ENCODE results near the gene MACROH2A2.

The MACROH2A2 gene

DNA sequence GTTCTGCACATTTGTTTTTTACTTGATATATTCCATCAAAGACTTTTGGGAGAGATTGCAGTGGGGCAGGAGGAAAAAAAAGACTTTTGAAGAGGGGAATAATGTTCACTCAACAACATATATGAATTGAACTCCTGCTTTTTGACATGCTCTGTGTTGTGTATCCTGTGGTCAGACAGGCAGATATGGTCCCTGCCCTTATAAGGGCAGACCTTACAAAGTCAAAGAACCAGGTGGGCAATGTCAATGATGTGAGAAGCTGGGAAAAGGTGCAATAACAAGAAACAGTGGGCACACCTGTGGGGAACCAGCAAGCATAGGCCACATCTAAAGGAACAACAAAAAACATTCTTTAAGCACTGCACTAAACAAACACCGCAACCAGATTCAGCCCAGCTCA lies 71.8 kb downstream of the MACROH2A2 start:
- H3K36me3 ChIP-seq (ENCODE audit: control insufficient read depth in 1 of 2, insufficient read depth in 2 of 2, low read depth in 1 of 2, low read length in 2 of 2) = peaks cover 29 to 63% of the 10 kb centered on the region in 2 experiments
- no peak overlapping the region for H3K23ac ChIP-seq (ENCODE audit: low read length in 2 of 2)
- no peak overlapping the region for H3K14ac ChIP-seq (ENCODE audit: low read length in 2 of 2)
- no peaks in the 10 kb centered on the region for H3K9me3 ChIP-seq (ENCODE audit: control insufficient read depth, low read length)
- H2BK120ac ChIP-seq (ENCODE audit: low read depth, low read length) = no peak overlapping the region
- H3K4me2 ChIP-seq (ENCODE audit: low read length, poor library complexity, severe bottlenecking) = no peak overlapping the region
- no peak overlapping the region for H3K9ac ChIP-seq (ENCODE audit: low read length)
- H4K91ac ChIP-seq (ENCODE audit: low read length) = no peak overlapping the region
- no peak overlapping the region for H4K8ac ChIP-seq (ENCODE audit: low read length)
- peaks cover 3% of the 10 kb centered on the region for H3K79me1 ChIP-seq (replicated peaks; ENCODE audit: low read length, poor library complexity, severe bottlenecking)
- H3K18ac ChIP-seq (ENCODE audit: low read depth in 1 of 2, low read length in 2 of 2) = no peak overlapping the region
- H2BK12ac ChIP-seq (ENCODE audit: low read length in 2 of 2) = no peak overlapping the region
- H2BK5ac ChIP-seq (ENCODE audit: low read depth, low read length, poor library complexity, severe bottlenecking) = no peak overlapping the region
- H3K4me3 ChIP-seq (ENCODE audit: insufficient read depth in 1 of 2, low read depth in 1 of 2, low read length in 2 of 2) = no peak overlapping the region
- no peak overlapping the region for H3K4ac ChIP-seq (ENCODE audit: low read depth in 1 of 2, low read length in 2 of 2)
- H3K27ac ChIP-seq (ENCODE audit: low read length, poor library complexity, severe bottlenecking) = no peak overlapping the region
- peaks cover 7% of the 10 kb centered on the region for H3K4me1 ChIP-seq (ENCODE audit: control insufficient read depth, insufficient read depth, low read depth, low read length)
- DNase-seq = no peak
- H2BK15ac ChIP-seq (ENCODE audit: low read depth, poor library complexity, severe bottlenecking) = no peak overlapping the region
- H2AK5ac ChIP-seq (ENCODE audit: low read length, severe bottlenecking) = no peak overlapping the region
- no peaks in the 10 kb centered on the region for H3K27me3 ChIP-seq (ENCODE audit: control insufficient read depth in 1 of 2, insufficient read depth in 1 of 2, low read length in 2 of 2)
- H2AFZ ChIP-seq (ENCODE audit: low read depth, low read length) = no peak overlapping the region
- 83% methylated on average over 1 of the region's 1 CpG for WGBS

DNA sequence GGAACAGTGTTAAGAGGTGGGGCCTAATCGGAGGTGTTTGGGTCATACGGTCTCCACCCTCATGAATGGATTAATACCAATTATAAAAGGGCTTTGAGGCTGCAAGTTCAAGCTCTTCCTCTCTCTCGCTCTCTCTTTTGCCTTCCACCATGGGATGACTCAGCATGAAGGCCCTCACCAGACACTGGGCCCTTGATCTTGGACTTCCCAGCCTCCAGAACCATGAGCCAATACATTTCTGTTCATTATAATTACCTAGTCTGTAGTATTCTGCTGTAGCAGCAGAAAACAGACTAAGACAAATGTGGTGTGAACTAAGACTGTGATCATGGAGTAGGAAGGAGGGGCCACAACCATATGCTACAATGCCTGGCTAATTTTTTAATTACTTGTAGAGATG lies 72.3 kb downstream of the MACROH2A2 start:
- Histone ChIP-seq H3K4me3 (ENCODE audit: insufficient read depth in 1 of 2, low read depth in 1 of 2, low read length in 2 of 2) (no peak overlapping the region), H2BK15ac (ENCODE audit: low read depth, poor library complexity, severe bottlenecking) (no peak overlapping the region), H2BK5ac (ENCODE audit: low read depth, low read length, poor library complexity, severe bottlenecking) (no peak overlapping the region), H3K4ac (ENCODE audit: low read depth in 1 of 2, low read length in 2 of 2) (no peak overlapping the region), H3K79me1 (replicated peaks; ENCODE audit: low read length, poor library complexity, severe bottlenecking) (peaks cover 3% of the 10 kb centered on the region), H4K91ac (ENCODE audit: low read length) (no peak overlapping the region), H3K4me1 (ENCODE audit: control insufficient read depth, insufficient read depth, low read depth, low read length) (peaks cover 7% of the 10 kb centered on the region), H3K18ac (ENCODE audit: low read depth in 1 of 2, low read length in 2 of 2) (no peak overlapping the region), H3K27ac (ENCODE audit: low read length, poor library complexity, severe bottlenecking) (no peak overlapping the region), H3K9me3 (ENCODE audit: control insufficient read depth, low read length) (no peaks in the 10 kb centered on the region), H3K36me3 (ENCODE audit: control insufficient read depth in 1 of 2, insufficient read depth in 2 of 2, low read depth in 1 of 2, low read length in 2 of 2) (peaks cover 26 to 61% of the 10 kb centered on the region in 2 experiments), H3K23ac (ENCODE audit: low read length in 2 of 2) (no peak overlapping the region), H2AFZ (ENCODE audit: low read depth, low read length) (no peak overlapping the region), H2BK120ac (ENCODE audit: low read depth, low read length) (no peak overlapping the region), H4K8ac (ENCODE audit: low read length) (no peak overlapping the region), H3K9ac (ENCODE audit: low read length) (no peak overlapping the region), H2AK5ac (ENCODE audit: low read length, severe bottlenecking) (no peak overlapping the region), H3K4me2 (ENCODE audit: low read length, poor library complexity, severe bottlenecking) (no peak overlapping the region), H3K14ac (ENCODE audit: low read length in 2 of 2) (no peak overlapping the region), H2BK12ac (ENCODE audit: low read length in 2 of 2) (no peak overlapping the region), H3K27me3 (ENCODE audit: control insufficient read depth in 1 of 2, insufficient read depth in 1 of 2, low read length in 2 of 2) (no peaks in the 10 kb centered on the region)
- WGBS = 90% methylated on average over 3 of the region's 3 CpGs
- DNase-seq = no peak

DNA sequence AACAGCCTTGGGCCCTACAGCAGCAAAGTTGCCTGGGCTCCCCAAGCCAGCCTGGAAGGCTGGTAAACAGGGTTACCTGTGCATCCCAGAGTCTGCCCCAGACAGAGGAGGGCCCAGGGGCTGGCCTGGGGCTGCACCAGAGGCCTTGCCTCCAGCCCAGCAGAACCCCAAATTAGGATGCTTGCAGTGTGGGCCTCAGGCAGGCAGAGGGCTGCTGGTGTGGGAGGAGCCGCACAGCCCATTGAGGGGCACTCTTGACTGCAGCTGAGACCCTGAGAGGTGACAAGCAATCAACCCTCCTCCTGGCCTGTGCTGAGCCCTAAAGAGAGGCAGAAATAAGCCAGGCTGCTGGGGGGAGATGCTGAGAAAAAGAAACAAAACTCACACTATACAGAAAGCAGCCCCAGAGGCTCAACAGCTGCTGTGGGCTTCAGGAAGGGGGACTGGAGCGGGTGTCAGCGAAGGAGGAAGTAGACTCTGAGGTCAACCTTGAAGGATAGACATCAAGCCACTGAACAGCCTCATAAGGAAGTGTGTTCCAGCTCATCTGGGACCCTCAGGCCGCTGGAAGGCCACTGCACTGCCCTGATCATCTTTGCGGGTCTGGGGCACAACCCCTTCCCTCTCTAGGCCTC lies 73.4 kb downstream of the MACROH2A2 start:
- no peak overlapping the region for H4K91ac ChIP-seq (ENCODE audit: low read length)
- no peak overlapping the region for H3K14ac ChIP-seq (ENCODE audit: low read length in 2 of 2)
- no peak overlapping the region for H2AFZ ChIP-seq (ENCODE audit: low read depth, low read length)
- H3K23ac ChIP-seq (ENCODE audit: low read length in 2 of 2) = no peak overlapping the region
- H2BK5ac ChIP-seq (ENCODE audit: low read depth, low read length, poor library complexity, severe bottlenecking) = no peak overlapping the region
- no peak overlapping the region for H3K27ac ChIP-seq (ENCODE audit: low read length, poor library complexity, severe bottlenecking)
- no peak overlapping the region for H3K9ac ChIP-seq (ENCODE audit: low read length)
- no peaks in the 10 kb centered on the region for H3K27me3 ChIP-seq (ENCODE audit: control insufficient read depth in 1 of 2, insufficient read depth in 1 of 2, low read length in 2 of 2)
- DNase-seq = no peak
- H3K4me2 ChIP-seq (ENCODE audit: low read length, poor library complexity, severe bottlenecking) = no peak overlapping the region
- H3K18ac ChIP-seq (ENCODE audit: low read depth in 1 of 2, low read length in 2 of 2) = no peak overlapping the region
- no peak overlapping the region for H4K8ac ChIP-seq (ENCODE audit: low read length)
- H3K4ac ChIP-seq (ENCODE audit: low read depth in 1 of 2, low read length in 2 of 2) = no peak overlapping the region
- no peak overlapping the region for H2BK120ac ChIP-seq (ENCODE audit: low read depth, low read length)
- H2BK12ac ChIP-seq (ENCODE audit: low read length in 2 of 2) = no peak overlapping the region
- WGBS = 94% methylated on average over 5 of the region's 5 CpGs
- H3K4me3 ChIP-seq (ENCODE audit: insufficient read depth in 1 of 2, low read depth in 1 of 2, low read length in 2 of 2) = no peak overlapping the region
- H2BK15ac ChIP-seq (ENCODE audit: low read depth, poor library complexity, severe bottlenecking) = no peak overlapping the region
- no peak overlapping the region for H2AK5ac ChIP-seq (ENCODE audit: low read length, severe bottlenecking)
- peaks cover 15 to 54% of the 10 kb centered on the region in 2 experiments for H3K36me3 ChIP-seq (ENCODE audit: control insufficient read depth in 1 of 2, insufficient read depth in 2 of 2, low read depth in 1 of 2, low read length in 2 of 2)
- peaks cover 7% of the 10 kb centered on the region for H3K4me1 ChIP-seq (ENCODE audit: control insufficient read depth, insufficient read depth, low read depth, low read length)
- H3K9me3 ChIP-seq (ENCODE audit: control insufficient read depth, low read length) = no peaks in the 10 kb centered on the region
- H3K79me1 ChIP-seq (replicated peaks; ENCODE audit: low read length, poor library complexity, severe bottlenecking) = peaks cover 3% of the 10 kb centered on the region

DNA sequence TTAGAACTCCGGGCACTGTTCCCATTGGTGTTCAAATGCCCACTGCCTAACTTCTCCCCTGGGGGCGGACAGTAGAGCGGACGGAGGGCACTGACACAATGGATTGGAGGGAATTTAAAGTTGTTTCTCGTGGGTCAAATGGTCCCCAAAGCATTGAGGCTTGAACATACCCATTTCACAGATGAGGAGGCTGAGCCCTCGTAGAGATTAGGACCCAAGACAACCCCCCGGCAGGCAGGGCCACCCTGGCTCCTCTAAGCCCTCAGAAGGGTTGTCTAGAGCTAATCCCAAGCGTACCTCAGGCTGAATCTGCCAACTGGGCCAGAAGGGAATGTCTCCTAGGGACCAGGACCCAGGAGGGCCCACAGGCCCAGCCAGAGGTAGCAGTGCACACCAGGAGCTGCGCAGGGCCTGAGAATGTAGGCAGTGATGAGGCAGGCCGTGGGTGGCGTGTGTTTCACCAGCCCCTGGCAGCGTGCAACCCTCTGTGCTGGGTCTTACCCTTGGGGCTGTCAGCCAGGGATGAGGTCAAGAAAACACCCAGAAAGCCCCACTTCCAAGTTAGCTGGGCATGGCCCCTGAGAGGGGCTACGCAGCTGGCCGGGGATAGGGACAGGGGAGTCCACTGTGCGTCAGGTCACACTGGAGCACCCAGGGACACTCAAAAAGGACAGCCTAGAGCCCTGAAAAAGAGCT lies 74.2 kb downstream of the MACROH2A2 start:
- no peak overlapping the region for H3K4me3 ChIP-seq (ENCODE audit: insufficient read depth in 1 of 2, low read depth in 1 of 2, low read length in 2 of 2)
- H3K27me3 ChIP-seq (ENCODE audit: control insufficient read depth in 1 of 2, insufficient read depth in 1 of 2, low read length in 2 of 2) = no peaks in the 10 kb centered on the region
- no peak overlapping the region for H3K23ac ChIP-seq (ENCODE audit: low read length in 2 of 2)
- H2BK120ac ChIP-seq (ENCODE audit: low read depth, low read length) = no peak overlapping the region
- peaks cover 15% of the 10 kb centered on the region for H3K4me1 ChIP-seq (ENCODE audit: control insufficient read depth, insufficient read depth, low read depth, low read length)
- no peak overlapping the region for H3K18ac ChIP-seq (ENCODE audit: low read depth in 1 of 2, low read length in 2 of 2)
- no peak overlapping the region for H4K8ac ChIP-seq (ENCODE audit: low read length)
- H2AK5ac ChIP-seq (ENCODE audit: low read length, severe bottlenecking) = no peak overlapping the region
- DNase-seq = no peak
- H3K36me3 ChIP-seq (ENCODE audit: control insufficient read depth in 1 of 2, insufficient read depth in 2 of 2, low read depth in 1 of 2, low read length in 2 of 2) = peaks cover 13 to 51% of the 10 kb centered on the region in 2 experiments
- no peak overlapping the region for H3K4me2 ChIP-seq (ENCODE audit: low read length, poor library complexity, severe bottlenecking)
- no peak overlapping the region for H2BK15ac ChIP-seq (ENCODE audit: low read depth, poor library complexity, severe bottlenecking)
- H3K27ac ChIP-seq (ENCODE audit: low read length, poor library complexity, severe bottlenecking) = no peak overlapping the region
- no peak overlapping the region for H3K4ac ChIP-seq (ENCODE audit: low read depth in 1 of 2, low read length in 2 of 2)
- H3K9me3 ChIP-seq (ENCODE audit: control insufficient read depth, low read length) = no peaks in the 10 kb centered on the region
- no peak overlapping the region for H2AFZ ChIP-seq (ENCODE audit: low read depth, low read length)
- no peak overlapping the region for H3K14ac ChIP-seq (ENCODE audit: low read length in 2 of 2)
- WGBS = 95% methylated on average over 15 of the region's 15 CpGs
- H2BK12ac ChIP-seq (ENCODE audit: low read length in 2 of 2) = no peak overlapping the region
- no peak overlapping the region for H2BK5ac ChIP-seq (ENCODE audit: low read depth, low read length, poor library complexity, severe bottlenecking)
- no peak overlapping the region for H4K91ac ChIP-seq (ENCODE audit: low read length)
- H3K79me1 ChIP-seq (replicated peaks; ENCODE audit: low read length, poor library complexity, severe bottlenecking) = peaks cover 3% of the 10 kb centered on the region
- no peak overlapping the region for H3K9ac ChIP-seq (ENCODE audit: low read length)
